Muscle of leg (tissue), 16 donors: ENCODE measurements around the gene ARSG. TPM values are rescaled to one million over a fixed set of nuclear protein-coding genes. Genes with fewer than 3 reads are reported as not detected.
"Not testable (repeated sequence)": the region's sequence is repeated elsewhere in the genome, so short reads cannot be mapped to it uniquely, and the experiment has no call there.

Experiments
- DNase-seq: peaks from one replicate; pipeline ENCODE4 v3.0.0; 2013
- H3K27ac ChIP-seq: one replicate; pipeline ENCODE4 v1.5.1; 2013; ENCODE audit warnings: mild to moderate bottlenecking, low read length, control low read depth
- H3K27me3 ChIP-seq: one replicate; pipeline ENCODE4 v1.6.1; 2013; ENCODE audit warnings: low read length; ENCODE audit not compliant: control insufficient read depth, insufficient read depth
- H3K36me3 ChIP-seq: one replicate; pipeline ENCODE4 v1.6.1; 2013; ENCODE audit warnings: low read length; ENCODE audit not compliant: control insufficient read depth, insufficient read depth
- H3K4me1 ChIP-seq: one replicate; pipeline ENCODE4 v1.6.1; 2013; ENCODE audit warnings: low read length; ENCODE audit not compliant: control insufficient read depth, insufficient read depth
- H3K4me3 ChIP-seq: one replicate; pipeline ENCODE4 v1.5.1; 2013; ENCODE audit warnings: low read length, control low read depth
- H3K9me3 ChIP-seq: replicated peaks from 2 replicates; pipeline ENCODE4 v1.6.1; 2013; ENCODE audit warnings: low read depth, low read length; ENCODE audit not compliant: control insufficient read depth
- WGBS: methylation state at CpG from one replicate; pipeline ENCODE4 v1.1.5; 2013; ENCODE audit warnings: missing lambda C conversion rate; ENCODE audit not compliant: insufficient coverage; 5-methylcytosine and 5-hydroxymethylcytosine counted together
- long read RNA-seq, 11 donors: transcript quantifications; one replicate each; lab custom pipeline, GENCODE V29; 2026
- polyA plus RNA-seq, 8 donors: library from polyadenylated mRNA; unstranded; fragments of 120-200 nt; gene quantifications; one replicate each; pipeline versions ENCODE4 v1.2.1 to v1.2.3, GENCODE V29; 2013; ENCODE audit warnings: inconsistent platforms in 1 of 8, low replicate concordance in 1 of 8; ENCODE audit not compliant: insufficient read length in 8 of 8, insufficient read depth in 1 of 8
- total RNA-seq: library from RNA; stranded (reverse); fragments of 120-200 nt; gene quantifications from one replicate; pipeline ENCODE4 v1.2.4, GENCODE V29; 2013

The ARSG gene
- 3.0 TPM for total RNA-seq
- polyA plus RNA-seq, result 1 to 10 TPM; 2.2 to 3.7 (median 2.9) TPM
- long read RNA-seq, donor 1, partial matches to known transcripts, result 12 of 12 reads
- long read RNA-seq, donor 1, other reads (novel, unspliced or antisense), result 0 of 12 reads
- long read RNA-seq, donor 2, result 0 reads
- long read RNA-seq, donor 3, partial matches to known transcripts, result 0 of 1 reads
- long read RNA-seq, donor 3, other reads (novel, unspliced or antisense), result 0 of 1 reads
- long read RNA-seq, donor 4, partial matches to known transcripts, result 0 of 6 reads
- long read RNA-seq, donor 4, other reads (novel, unspliced or antisense), result 6 of 6 reads
- long read RNA-seq, donor 5, partial matches to known transcripts, result 0 of 1 reads
- long read RNA-seq, donor 5, other reads (novel, unspliced or antisense), result 0 of 1 reads
- long read RNA-seq, donor 6, result 0 reads
- long read RNA-seq, donor 7, result 0 reads
- long read RNA-seq, donor 8, partial matches to known transcripts, result 0 of 11 reads
- long read RNA-seq, donor 8, other reads (novel, unspliced or antisense), result 11 of 11 reads
- long read RNA-seq, donor 9, partial matches to known transcripts, result 0 of 1 reads
- long read RNA-seq, donor 9, other reads (novel, unspliced or antisense), result 0 of 1 reads
- long read RNA-seq, donor 10, result 0 reads
- long read RNA-seq, donor 11, result 0 reads

GRCh38 chr17:68290955-68291835 is at the start of gene ARSG, which contains the start of gene SLC16A6:
ARSG (plus strand) TSS chr17:68291495; CDS start chr17:68307494, 15,999 bp downstream.
SLC16A6 (minus strand) TSS chr17:68291127; CDS start chr17:68278320, 12,807 bp downstream.
- Histone ChIP-seq H3K4me1 (peaks cover 17% of the 10 kb centered on the region), H3K4me3 (peak within 1 kb of the TSS; percentile 61), H3K36me3 (no peaks in the 10 kb centered on the region), H3K27ac (peak within 1 kb of the TSS; percentile 62), H3K27me3 (peaks cover 59% of the 10 kb centered on the region), H3K9me3 (no peaks in the 10 kb centered on the region)
- under 1% methylated on average over 83 of the region's 96 CpGs for WGBS
- DNase-seq, result peak; percentile 85

GRCh38 chr17:68246271-68247028 is 44.8 kb upstream of the ARSG start:
- 90% methylated on average over 15 of the region's 24 CpGs for WGBS
- H3K9me3 ChIP-seq, result no peaks in the 10 kb centered on the region
- no peak for DNase-seq
- no peak overlapping the region for H3K4me3 ChIP-seq
- peaks cover 4% of the 10 kb centered on the region for H3K36me3 ChIP-seq
- H3K27me3 ChIP-seq, result no peaks in the 10 kb centered on the region
- no peak overlapping the region for H3K27ac ChIP-seq
- H3K4me1 ChIP-seq, result peaks cover 7% of the 10 kb centered on the region

GRCh38 chr17:68247445-68248198 is 43.7 kb upstream of the ARSG start, which contains the start of gene AMZ2:
AMZ2 (plus strand) TSS chr17:68248043; CDS start chr17:68250188, 2,145 bp downstream.
- 1% methylated on average over 93 of the region's 97 CpGs for WGBS
- H3K27ac ChIP-seq, result peak within 1 kb of the TSS; percentile 99
- H3K36me3 ChIP-seq, result peaks cover 11% of the 10 kb centered on the region
- H3K9me3 ChIP-seq, result no peaks in the 10 kb centered on the region
- H3K4me3 ChIP-seq, result peak within 1 kb of the TSS; percentile 96
- DNase-seq, result peak; percentile 98
- H3K4me1 ChIP-seq, result peaks cover 7% of the 10 kb centered on the region
- H3K27me3 ChIP-seq, result no peaks in the 10 kb centered on the region

- 0% methylated on average over 7 of the region's 19 CpGs for WGBS
- peak overlapping the region; percentile 99 for H3K27ac ChIP-seq
- H3K27me3 ChIP-seq, result no peaks in the 10 kb centered on the region
- no peaks in the 10 kb centered on the region for H3K9me3 ChIP-seq
- DNase-seq, result no peak
- H3K4me3 ChIP-seq, result peak overlapping the region; percentile 96
- peaks cover 7% of the 10 kb centered on the region for H3K4me1 ChIP-seq
- peaks cover 12% of the 10 kb centered on the region for H3K36me3 ChIP-seq
These were observed 43.0 kb upstream of the ARSG start for GRCh38 chr17:68248199-68248825.

- Histone ChIP-seq H3K4me3 (no peak overlapping the region), H3K9me3 (no peaks in the 10 kb centered on the region), H3K27ac (peak overlapping the region; percentile 99), H3K27me3 (no peaks in the 10 kb centered on the region), H3K4me1 (peaks cover 7% of the 10 kb centered on the region), H3K36me3 (peaks cover 12% of the 10 kb centered on the region)
- 97% methylated on average over 3 of the region's 5 CpGs for WGBS
- no peak for DNase-seq
These were observed 42.4 kb upstream of the ARSG start for GRCh38 chr17:68248891-68249290.

GRCh38 chr17:68249354-68249765 is 41.9 kb upstream of the ARSG start:
- peaks cover 7% of the 10 kb centered on the region for H3K4me1 ChIP-seq
- no peak for DNase-seq
- H3K27ac ChIP-seq, result no peak overlapping the region
- H3K27me3 ChIP-seq, result no peaks in the 10 kb centered on the region
- WGBS, result no CpG with 5 or more reads among the region's 7 CpGs
- no peaks in the 10 kb centered on the region for H3K9me3 ChIP-seq
- H3K36me3 ChIP-seq, result peaks cover 12% of the 10 kb centered on the region
- H3K4me3 ChIP-seq, result no peak overlapping the region

- H3K27me3 ChIP-seq, DNase-seq, H3K4me1 ChIP-seq, H3K4me3 ChIP-seq, H3K27ac ChIP-seq, H3K9me3 ChIP-seq: not testable (repeated sequence)
- peaks cover 27% of the 10 kb centered on the region for H3K36me3 ChIP-seq
- 88% methylated on average over 2 of the region's 7 CpGs for WGBS
These were observed 37.9 kb upstream of the ARSG start for GRCh38 chr17:68253426-68253825.

GRCh38 chr17:68255151-68255550 is 36.1 kb upstream of the ARSG start:
- Histone ChIP-seq H3K4me1 (peaks cover 3% of the 10 kb centered on the region), H3K27me3 (no peaks in the 10 kb centered on the region), H3K9me3 (no peaks in the 10 kb centered on the region), H3K36me3 (peaks cover 26% of the 10 kb centered on the region), H3K27ac (no peak overlapping the region), H3K4me3 (no peak overlapping the region)
- no peak for DNase-seq
- WGBS, result 79% methylated on average over 4 of the region's 4 CpGs
